GM18511 (cell line): ENCODE results near the gene VEGFC.

Source experiments
- ATAC-seq: cut with Tn5 transposase; IDR thresholded peaks from one replicate; pipeline ENCODE4 v1.9.1; 2021; ENCODE audit warnings: mild to moderate bottlenecking, moderate library complexity; ENCODE audit not compliant: unreplicated experiment

The VEGFC gene

GRCh38 chr4:176762661-176763308 lies 29.9 kb downstream of the VEGFC start:
- no peak for ATAC-seq

GRCh38 chr4:176761872-176762271 lies 30.9 kb downstream of the VEGFC start:
- ATAC-seq, result no peak

- no peak for ATAC-seq
These were observed 32.3 kb downstream of the VEGFC start for GRCh38 chr4:176760471-176760870.

- no peak for ATAC-seq
These were observed 34.0 kb downstream of the VEGFC start for GRCh38 chr4:176758731-176759130.

- ATAC-seq, result no peak
These were observed 34.4 kb downstream of the VEGFC start for GRCh38 chr4:176758323-176758722.

GRCh38 chr4:176755613-176756012 lies 37.1 kb downstream of the VEGFC start:
- ATAC-seq, result no peak

GRCh38 chr4:176755001-176755400 lies 37.7 kb downstream of the VEGFC start:
- ATAC-seq, result no peak

- no peak for ATAC-seq
These were observed 39.7 kb downstream of the VEGFC start for GRCh38 chr4:176753049-176753448.

- ATAC-seq, result no peak
These were observed 40.5 kb downstream of the VEGFC start for GRCh38 chr4:176752191-176752749.

- no peak for ATAC-seq
These were observed 41.7 kb downstream of the VEGFC start for GRCh38 chr4:176751061-176751460.

GRCh38 chr4:176746846-176747245 lies 45.9 kb downstream of the VEGFC start:
- ATAC-seq, result no peak

- no peak for ATAC-seq
These were observed 46.8 kb downstream of the VEGFC start for GRCh38 chr4:176745902-176746301.

GRCh38 chr4:176744091-176744490 lies 48.6 kb downstream of the VEGFC start:
- ATAC-seq, result no peak

GRCh38 chr4:176742211-176742610 lies 50.5 kb downstream of the VEGFC start:
- no peak for ATAC-seq

- no peak for ATAC-seq
These were observed 51.5 kb downstream of the VEGFC start for GRCh38 chr4:176741253-176741652.

GRCh38 chr4:176735300-176735699 lies 57.4 kb downstream of the VEGFC start:
- ATAC-seq, result no peak

GRCh38 chr4:176734461-176734860 lies 58.3 kb downstream of the VEGFC start:
- ATAC-seq, result no peak

GRCh38 chr4:176729489-176729888 lies 63.2 kb downstream of the VEGFC start:
- ATAC-seq, result no peak

- no peak for ATAC-seq
These were observed 65.9 kb downstream of the VEGFC start for GRCh38 chr4:176726803-176727202.

- ATAC-seq, result no peak
These were observed 71.3 kb downstream of the VEGFC start for GRCh38 chr4:176721459-176721858.

GRCh38 chr4:176718881-176719280 lies 73.8 kb downstream of the VEGFC start:
- ATAC-seq, result no peak

GRCh38 chr4:176717237-176717636 lies 75.5 kb downstream of the VEGFC start:
- ATAC-seq, result no peak

GRCh38 chr4:176709417-176709816 lies 83.3 kb downstream of the VEGFC start:
- ATAC-seq, result no peak
